ENCODE results near the gene MUCL1.

DNA sequence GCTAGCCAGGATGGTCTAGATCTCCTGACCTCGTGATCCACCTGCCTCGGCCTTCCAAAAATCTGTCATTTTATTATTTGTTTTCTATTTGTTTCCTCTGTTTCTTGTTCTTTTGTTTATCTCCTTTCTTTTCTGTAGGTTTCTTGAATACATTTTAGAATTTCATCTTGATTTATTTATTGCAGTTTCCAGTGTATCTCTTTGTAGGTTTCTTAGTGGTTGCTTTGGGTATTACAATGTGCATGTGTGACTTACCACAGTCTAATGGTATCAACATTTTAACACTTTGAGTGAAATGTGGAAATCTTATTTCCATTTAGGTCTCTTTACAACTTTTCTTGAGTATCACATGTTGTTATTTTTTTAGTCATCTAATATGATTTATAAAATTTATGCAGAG, 29.9 kb upstream of the MUCL1 start:
- TF ChIP-seq CTCF (conservative IDR thresholded peaks at IDR 0.05; ENCODE audit: low read depth, low read length) (peak; percentile 43), EZH2 (IDR thresholded peaks at IDR 0.05; ENCODE audit: borderline replicate concordance, low read depth, low read length, poor library complexity, severe bottlenecking) (no peak)
